Small intestine (tissue), 7 donors: ENCODE results near the gene UVSSA. TPM values are rescaled to one million over a fixed set of nuclear protein-coding genes. Genes with fewer than 3 reads are reported as not detected.

Experiments
- DNase-seq, 2 donors: peaks; one replicate each; pipeline versions ENCODE4 v3.0.0 to v3.0.0-alpha.2; 2013
- FAIRE-seq: peaks from 2 replicates; lab custom pipeline; 2012; peaks lifted over from hg19 to GRCh38; lab: Jason Lieb, UNC
- H3K27ac ChIP-seq, 3 donors: one replicate each; pipeline ENCODE4 v1.5.1; 2013; ENCODE audit warnings: low read length in 2 of 3, mild to moderate bottlenecking in 2 of 3, control low read depth in 1 of 3, inconsistent platforms in 1 of 3, low read depth in 1 of 3, moderate library complexity in 1 of 3
- H3K27me3 ChIP-seq, 3 donors: one replicate each; pipeline ENCODE4 v1.6.1; 2013; ENCODE audit warnings: low read length in 3 of 3, inconsistent platforms in 1 of 3; ENCODE audit not compliant: control insufficient read depth in 3 of 3, insufficient read depth in 3 of 3
- H3K36me3 ChIP-seq, 3 donors: one replicate each; pipeline ENCODE4 v1.6.1; 2013; ENCODE audit warnings: low read length in 3 of 3, inconsistent platforms in 1 of 3, low read depth in 1 of 3, mild to moderate bottlenecking in 1 of 3, moderate library complexity in 1 of 3; ENCODE audit not compliant: control insufficient read depth in 3 of 3, insufficient read depth in 2 of 3
- H3K4me1 ChIP-seq, 3 donors: one replicate each; pipeline ENCODE4 v1.6.1; 2013; ENCODE audit warnings: low read length in 2 of 3, inconsistent platforms in 1 of 3, low read depth in 1 of 3, mild to moderate bottlenecking in 1 of 3, moderate library complexity in 1 of 3; ENCODE audit not compliant: control insufficient read depth in 3 of 3, insufficient read depth in 2 of 3
- H3K4me3 ChIP-seq, 3 donors: one replicate each; pipeline ENCODE4 v1.5.1; 2013; ENCODE audit warnings: low read length in 3 of 3, control low read depth in 1 of 3, inconsistent platforms in 1 of 3, low read depth in 1 of 3, mild to moderate bottlenecking in 1 of 3, moderate library complexity in 1 of 3
- H3K9me3 ChIP-seq, 2 donors: one replicate each; pipeline ENCODE4 v1.6.1; 2013; ENCODE audit warnings: low read depth in 1 of 2, low read length in 1 of 2; ENCODE audit not compliant: control insufficient read depth in 2 of 2, insufficient read depth in 1 of 2
- WGBS, 3 donors: extraction: QIAGEN DNeasy Blood & Tissue Kit; methylation state at CpG; one replicate each; pipeline ENCODE4 v1.1.7; 2013; 5-methylcytosine and 5-hydroxymethylcytosine counted together
- polyA plus RNA-seq, 4 donors: library from polyadenylated mRNA; stranded (reverse) in 3 of 4; unstranded in 1 of 4; fragments of 200-250 nt in 3 of 4; fragments of 120-200 nt in 1 of 4; gene quantifications; one replicate each; pipeline versions ENCODE4 v1.2.1 to v1.2.3, GENCODE V29; 2013
- donor health status: healthy with polysubstance abuse.
- donor health status: control.
- donor health status: control.
- donor health status: Bipolar disorder and iron deficiency.
- donor health status: healthy.

UVSSA gene
- polyA plus RNA-seq, 4 donors: 8.5 to 20.3 (median 9.8) TPM

GRCh38 chr4:1359976-1360375 is 13.0 kb downstream of the UVSSA start:
- 90 to 92% (median 91%) methylated on average over 16 of the region's 16 CpGs for WGBS, 3 donors
- no peak for FAIRE-seq
- no peak overlapping the region for H3K4me3 ChIP-seq
- no peaks in the 10 kb centered on the region for H3K4me1 ChIP-seq
- no peaks in the 10 kb centered on the region for H3K9me3 ChIP-seq
- no peaks in the 10 kb centered on the region for H3K27me3 ChIP-seq
- no peak overlapping the region for H3K27ac ChIP-seq
- DNase-seq: no peak
- peaks cover 3 to 64% (median 4%) of the 10 kb centered on the region in 3 donors for H3K36me3 ChIP-seq

- Histone ChIP-seq H3K27me3 (no peaks in the 10 kb centered on the region), H3K4me1 (no peaks in the 10 kb centered on the region), H3K36me3 (peaks cover 0 to 59% (median 4%) of the 10 kb centered on the region in 3 donors), H3K27ac (no peak overlapping the region), H3K4me3 (no peak overlapping the region), H3K9me3 (no peaks in the 10 kb centered on the region)
- DNase-seq (no peak), FAIRE-seq (no peak)
- WGBS, 3 donors: 88 to 90% (median 89%) methylated on average over 29 of the region's 29 CpGs
Observed at GRCh38 chr4:1360423-1361283, 13.6 kb downstream of the UVSSA start.

GRCh38 chr4:1361431-1361830 is 14.4 kb downstream of the UVSSA start:
- no peak for DNase-seq
- peaks cover 0 to 60% (median 4%) of the 10 kb centered on the region in 3 donors for H3K36me3 ChIP-seq

GRCh38 chr4:1362046-1362445 is 15.0 kb downstream of the UVSSA start:
- H3K27ac ChIP-seq: no peak overlapping the region
- H3K4me1 ChIP-seq: no peaks in the 10 kb centered on the region
- no peak for FAIRE-seq
- H3K36me3 ChIP-seq: peaks cover 0 to 63% (median 4%) of the 10 kb centered on the region in 3 donors
- H3K9me3 ChIP-seq: no peaks in the 10 kb centered on the region
- no peaks in the 10 kb centered on the region for H3K27me3 ChIP-seq
- H3K4me3 ChIP-seq: no peak overlapping the region
- 86 to 91% (median 86%) methylated on average over 10 of the region's 10 CpGs for WGBS, 3 donors
- no peak for DNase-seq

More at GRCh38 chr4:1361431-1361830, 14.4 kb downstream of the UVSSA start:
- FAIRE-seq: no peak
- no peaks in the 10 kb centered on the region for H3K9me3 ChIP-seq
- H3K27me3 ChIP-seq: no peaks in the 10 kb centered on the region
- H3K4me3 ChIP-seq: no peak overlapping the region
- H3K4me1 ChIP-seq: no peaks in the 10 kb centered on the region
- no peak overlapping the region for H3K27ac ChIP-seq
- WGBS, 3 donors: 86 to 91% (median 88%) methylated on average over 18 of the region's 18 CpGs

GRCh38 chr4:1362521-1362920 is 15.5 kb downstream of the UVSSA start:
- 93 to 97% (median 95%) methylated on average over 17 of the region's 17 CpGs for WGBS, 3 donors
- Histone ChIP-seq H3K36me3 (peaks cover 0 to 62% (median 4%) of the 10 kb centered on the region in 3 donors), H3K4me3 (no peak overlapping the region), H3K9me3 (no peaks in the 10 kb centered on the region), H3K27me3 (no peaks in the 10 kb centered on the region), H3K4me1 (no peaks in the 10 kb centered on the region), H3K27ac (no peak overlapping the region)
- FAIRE-seq (no peak), DNase-seq (no peak)

- Histone ChIP-seq H3K4me1 (no peaks in the 10 kb centered on the region), H3K27ac (no peak overlapping the region), H3K4me3 (no peak overlapping the region), H3K36me3 (peaks cover 0 to 61% (median 4%) of the 10 kb centered on the region in 3 donors), H3K9me3 (no peaks in the 10 kb centered on the region), H3K27me3 (no peaks in the 10 kb centered on the region)
- FAIRE-seq (no peak), DNase-seq (no peak)
- WGBS, 3 donors: 84 to 91% (median 89%) methylated on average over 11 of the region's 11 CpGs
Observed at GRCh38 chr4:1363513-1363912, 16.5 kb downstream of the UVSSA start.

- WGBS, 3 donors: 86 to 100% (median 87%) methylated on average over 11 to 16 of the region's 18 CpGs
- FAIRE-seq: no peak
- no peak for DNase-seq
Observed at GRCh38 chr4:1364217-1364616, 17.2 kb downstream of the UVSSA start.

GRCh38 chr4:1364748-1365147 is 17.7 kb downstream of the UVSSA start:
- no peak overlapping the region for H3K4me3 ChIP-seq
- H3K9me3 ChIP-seq: no peaks in the 10 kb centered on the region
- FAIRE-seq: no peak
- WGBS, 3 donors: 96 to 97% (median 96%) methylated on average over 13 of the region's 13 CpGs
- no peaks in the 10 kb centered on the region for H3K4me1 ChIP-seq
- peaks cover 0 to 54% (median 4%) of the 10 kb centered on the region in 3 donors for H3K36me3 ChIP-seq
- no peak for DNase-seq
- no peak overlapping the region for H3K27ac ChIP-seq
- H3K27me3 ChIP-seq: no peaks in the 10 kb centered on the region

More at GRCh38 chr4:1364217-1364616, 17.2 kb downstream of the UVSSA start:
- H3K36me3 ChIP-seq: peaks cover 0 to 58% (median 4%) of the 10 kb centered on the region in 3 donors
- H3K27me3 ChIP-seq: no peaks in the 10 kb centered on the region
- no peaks in the 10 kb centered on the region for H3K4me1 ChIP-seq
- no peak overlapping the region for H3K27ac ChIP-seq
- H3K4me3 ChIP-seq: no peak overlapping the region
- no peaks in the 10 kb centered on the region for H3K9me3 ChIP-seq
